Neuronal stem cell (in vitro differentiated cells): Measurements from ENCODE around the gene EVA1A.

Experiments used
- DNase-seq: peaks from one replicate; pipeline ENCODE4 v3.0.0-alpha.2; 2013; ENCODE audit warnings: low spot score
- H2AFZ ChIP-seq: one replicate; pipeline ENCODE4 v1.6.1; 2013; ENCODE audit warnings: mild to moderate bottlenecking, low read length, inconsistent platforms
- H2AK5ac ChIP-seq: 2 replicates; pipeline ENCODE4 v1.6.1; 2013; ENCODE audit warnings: low read depth, mild to moderate bottlenecking, inconsistent platforms, low read length, moderate library complexity, mixed read lengths
- H2BK120ac ChIP-seq: 2 replicates; pipeline ENCODE4 v1.6.1; 2013; ENCODE audit warnings: low read depth, mild to moderate bottlenecking, inconsistent platforms, low read length, moderate library complexity, mixed read lengths
- H2BK12ac ChIP-seq: one replicate; pipeline ENCODE4 v1.6.1; 2013; ENCODE audit warnings: low read length, inconsistent platforms
- H2BK15ac ChIP-seq: 2 replicates; pipeline ENCODE4 v1.6.1; 2013; ENCODE audit warnings: mild to moderate bottlenecking, low read length, inconsistent platforms, mixed read lengths
- H2BK5ac ChIP-seq: one replicate; pipeline ENCODE4 v1.6.1; 2013; ENCODE audit warnings: inconsistent platforms, mild to moderate bottlenecking, low read length, moderate library complexity
- H3K14ac ChIP-seq: one replicate; pipeline ENCODE4 v1.6.1; 2013; ENCODE audit warnings: low read length, inconsistent platforms
- H3K18ac ChIP-seq: 2 replicates; pipeline ENCODE4 v1.6.1; 2013; ENCODE audit warnings: low read length, inconsistent platforms
- H3K23ac ChIP-seq: 2 replicates; pipeline ENCODE4 v1.6.1; 2013; ENCODE audit warnings: low read depth, mild to moderate bottlenecking, mixed read lengths, low read length, inconsistent platforms; ENCODE audit not compliant: poor library complexity
- H3K27ac ChIP-seq: replicated peaks from 3 replicates; pipeline ENCODE4 v1.5.1; 2013; ENCODE audit warnings: low read length, inconsistent platforms
- H3K27me3 ChIP-seq, 3 experiments: 2 replicates each; pipeline ENCODE4 v1.6.1; 2013; ENCODE audit warnings: low read length in 3 of 3, mild to moderate bottlenecking in 2 of 3, inconsistent platforms in 1 of 3, low read depth in 1 of 3, mixed read lengths in 1 of 3, moderate library complexity in 1 of 3; ENCODE audit not compliant: control insufficient read depth in 3 of 3, insufficient read depth in 3 of 3
- H3K36me3 ChIP-seq, 2 donors: replicated peaks in 1 of 2; 2 replicates each; pipeline ENCODE4 v1.6.1; 2013; ENCODE audit warnings: low read length in 2 of 2; ENCODE audit not compliant: control insufficient read depth in 2 of 2, insufficient read depth in 2 of 2
- H3K4ac ChIP-seq: 2 replicates; pipeline ENCODE4 v1.6.1; 2013; ENCODE audit warnings: inconsistent platforms, mild to moderate bottlenecking, low read length, moderate library complexity
- H3K4me1 ChIP-seq, 2 donors: 1 replicate in 1 of 2; 2 replicates in 1 of 2; pipeline ENCODE4 v1.6.1; 2013; ENCODE audit warnings: low read length in 2 of 2, low read depth in 1 of 2; ENCODE audit not compliant: control insufficient read depth in 2 of 2, insufficient read depth in 1 of 2
- H3K4me2 ChIP-seq: one replicate; pipeline ENCODE4 v1.6.1; 2013; ENCODE audit warnings: mild to moderate bottlenecking, low read length, inconsistent platforms; ENCODE audit not compliant: insufficient read depth, poor library complexity, severe bottlenecking
- H3K4me3 ChIP-seq, 2 donors: 2 replicates each; pipeline ENCODE4 v1.5.1; 2013; ENCODE audit warnings: low read length in 2 of 2, mild to moderate bottlenecking in 2 of 2, inconsistent platforms in 1 of 2, moderate library complexity in 1 of 2
- H3K79me1 ChIP-seq: one replicate; pipeline ENCODE4 v1.6.1; 2013; ENCODE audit warnings: low read depth, mild to moderate bottlenecking, inconsistent platforms, low read length, moderate library complexity
- H3K9ac ChIP-seq: one replicate; pipeline ENCODE4 v1.6.1; 2013; ENCODE audit warnings: mild to moderate bottlenecking, low read depth, low read length, inconsistent platforms; ENCODE audit not compliant: poor library complexity
- H3K9me3 ChIP-seq, 2 donors: replicated peaks in 1 of 2; 2 replicates each; pipeline versions ENCODE3 to v1.6.1; 2013; ENCODE audit warnings: low read length in 2 of 2, mild to moderate bottlenecking in 2 of 2, inconsistent platforms in 1 of 2, low read depth in 1 of 2, mixed read lengths in 1 of 2, moderate library complexity in 1 of 2; ENCODE audit not compliant: control insufficient read depth in 2 of 2, insufficient read depth in 1 of 2
- H4K8ac ChIP-seq: one replicate; pipeline ENCODE4 v1.6.1; 2013; ENCODE audit warnings: low read depth, mild to moderate bottlenecking, inconsistent platforms, low read length, moderate library complexity
- H4K91ac ChIP-seq: one replicate; pipeline ENCODE4 v1.6.1; 2013; ENCODE audit warnings: low read length, low read depth, mild to moderate bottlenecking, inconsistent platforms; ENCODE audit not compliant: poor library complexity
- WGBS, 2 donors: extraction: QIAGEN DNeasy Blood & Tissue Kit; methylation state at CpG; one replicate each; pipeline ENCODE4 v1.1.7; 2013; ENCODE audit warnings: missing lambda C conversion rate in 2 of 2, mixed read lengths in 1 of 2; ENCODE audit not compliant: insufficient read length in 2 of 2, insufficient replicate concordance in 1 of 2; ENCODE audit errors: extremely low coverage in 2 of 2; 5-methylcytosine and 5-hydroxymethylcytosine counted together

The EVA1A gene

GRCh38 chr2:75589391-75590105 is 28.8 kb upstream of the EVA1A start:
- Histone ChIP-seq H3K27ac (no peak overlapping the region), H2BK5ac (no peak overlapping the region), H3K14ac (no peak overlapping the region), H4K8ac (no peak overlapping the region), H3K9me3 (peaks cover 0 to 1% of the 10 kb centered on the region in 2 donors), H3K23ac (no peak overlapping the region), H3K4me2 (no peak overlapping the region), H3K4ac (no peak overlapping the region), H2BK12ac (no peak overlapping the region), H3K79me1 (no peaks in the 10 kb centered on the region), H3K18ac (no peak overlapping the region), H3K4me1 (no peaks in the 10 kb centered on the region), H2BK120ac (no peak overlapping the region), H3K9ac (no peak overlapping the region), H2BK15ac (no peak overlapping the region), H4K91ac (no peak overlapping the region), H3K27me3 (no peaks in the 10 kb centered on the region), H2AFZ (no peak overlapping the region), H3K4me3 (no peak overlapping the region), H2AK5ac (no peak overlapping the region), H3K36me3 (no peaks in the 10 kb centered on the region)
- no CpG with 5 or more reads among the region's 4 CpGs for WGBS, 2 donors
- no peak for DNase-seq

DNA sequence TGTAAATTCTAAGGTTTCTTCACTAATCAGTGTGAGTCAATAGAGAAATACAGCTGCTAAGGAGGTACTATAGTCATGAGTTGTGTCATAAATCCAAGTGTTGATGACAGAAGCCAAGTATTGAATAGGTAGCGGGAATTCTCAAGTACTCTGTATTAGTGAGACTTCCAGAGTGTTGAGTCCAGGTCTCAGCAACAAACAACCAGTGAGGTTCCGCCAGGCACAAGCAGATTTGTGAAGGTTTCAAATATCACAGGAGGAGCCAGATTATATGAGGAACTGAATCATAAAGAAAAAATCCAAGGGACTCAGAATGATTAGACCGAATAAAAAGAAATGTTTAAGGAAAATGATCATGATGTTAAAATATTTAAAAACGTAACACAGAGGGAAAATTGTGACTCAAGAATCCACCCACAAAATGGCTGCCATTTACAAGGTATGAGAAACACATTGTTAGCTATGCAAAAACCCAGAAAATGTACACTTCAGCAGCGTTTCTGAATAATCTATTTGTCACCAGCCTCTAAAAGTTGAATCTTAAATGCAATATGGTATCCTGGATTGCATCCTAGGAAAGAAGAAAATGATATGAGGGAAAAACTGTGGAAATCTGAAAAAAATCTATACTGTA is 27.3 kb upstream of the EVA1A start:
- H3K36me3 ChIP-seq: no peaks in the 10 kb centered on the region
- H3K23ac ChIP-seq: no peak overlapping the region
- H3K4me3 ChIP-seq: no peak overlapping the region
- H2AK5ac ChIP-seq: no peak overlapping the region
- H3K27me3 ChIP-seq: no peaks in the 10 kb centered on the region
- H2BK5ac ChIP-seq: no peak overlapping the region
- no CpG with 5 or more reads among the region's 5 CpGs for WGBS, 2 donors
- H3K27ac ChIP-seq: no peak overlapping the region
- H2BK120ac ChIP-seq: no peak overlapping the region
- H3K79me1 ChIP-seq: no peaks in the 10 kb centered on the region
- no peak overlapping the region for H3K18ac ChIP-seq
- H4K8ac ChIP-seq: no peak overlapping the region
- H3K4me2 ChIP-seq: no peak overlapping the region
- DNase-seq: no peak
- H2BK15ac ChIP-seq: no peak overlapping the region
- no peak overlapping the region for H3K9ac ChIP-seq
- H2AFZ ChIP-seq: peak overlapping the region; percentile 17
- no peak overlapping the region for H2BK12ac ChIP-seq
- no peak overlapping the region for H3K14ac ChIP-seq
- H3K9me3 ChIP-seq: peaks cover 0 to 1% of the 10 kb centered on the region in 2 donors
- H4K91ac ChIP-seq: no peak overlapping the region
- H3K4ac ChIP-seq: no peak overlapping the region
- no peaks in the 10 kb centered on the region for H3K4me1 ChIP-seq

GRCh38 chr2:75586971-75587370 is 26.2 kb upstream of the EVA1A start:
- H3K9ac ChIP-seq: no peak overlapping the region
- no peak overlapping the region for H4K8ac ChIP-seq
- H2AFZ ChIP-seq: no peak overlapping the region
- H2BK120ac ChIP-seq: no peak overlapping the region
- no peak overlapping the region for H3K23ac ChIP-seq
- H3K36me3 ChIP-seq: no peaks in the 10 kb centered on the region
- H3K4me3 ChIP-seq: no peak overlapping the region
- no peak overlapping the region for H2BK15ac ChIP-seq
- H3K18ac ChIP-seq: no peak overlapping the region
- H2BK12ac ChIP-seq: no peak overlapping the region
- WGBS, 2 donors: no CpG with 5 or more reads among the region's 2 CpGs
- no peak overlapping the region for H3K4ac ChIP-seq
- DNase-seq: no peak
- no peak overlapping the region for H2AK5ac ChIP-seq
- no peaks in the 10 kb centered on the region for H3K4me1 ChIP-seq
- H3K27ac ChIP-seq: no peak overlapping the region
- H3K79me1 ChIP-seq: no peaks in the 10 kb centered on the region
- no peak overlapping the region for H3K14ac ChIP-seq
- no peaks in the 10 kb centered on the region for H3K27me3 ChIP-seq
- peaks cover 0 to 1% of the 10 kb centered on the region in 2 donors for H3K9me3 ChIP-seq
- H4K91ac ChIP-seq: no peak overlapping the region
- H3K4me2 ChIP-seq: no peak overlapping the region
- no peak overlapping the region for H2BK5ac ChIP-seq

- Histone ChIP-seq H3K36me3 (no peaks in the 10 kb centered on the region), H3K4ac (no peak overlapping the region), H3K4me3 (no peak overlapping the region), H3K18ac (no peak overlapping the region), H2BK15ac (no peak overlapping the region), H2BK5ac (no peak overlapping the region), H2AFZ (no peak overlapping the region), H3K4me1 (no peaks in the 10 kb centered on the region), H3K4me2 (no peak overlapping the region), H2AK5ac (no peak overlapping the region), H3K27me3 (no peaks in the 10 kb centered on the region), H3K79me1 (no peaks in the 10 kb centered on the region), H3K14ac (no peak overlapping the region), H3K9ac (no peak overlapping the region), H3K23ac (no peak overlapping the region), H4K91ac (no peak overlapping the region), H3K27ac (no peak overlapping the region), H3K9me3 (peaks cover 0 to 1% of the 10 kb centered on the region in 2 donors), H4K8ac (no peak overlapping the region), H2BK12ac (no peak overlapping the region), H2BK120ac (no peak overlapping the region)
- WGBS, 2 donors: no CpG with 5 or more reads among the region's 1 CpG
- DNase-seq: no peak
Observed at GRCh38 chr2:75582840-75583239, 22.1 kb upstream of the EVA1A start.
